GM18508 (cell line): ENCODE results near the gene UVRAG.
"Not testable (repeated sequence)": the region's sequence is repeated elsewhere in the genome, so short reads cannot be mapped to it uniquely, and the experiment has no call there.

ENCODE experiments used
- ATAC-seq: cut with Tn5 transposase; IDR thresholded peaks from one replicate; pipeline ENCODE4 v1.9.1; 2021; ENCODE audit warnings: moderate number of reproducible peaks; ENCODE audit not compliant: insufficient read depth, unreplicated experiment

UVRAG gene

DNA sequence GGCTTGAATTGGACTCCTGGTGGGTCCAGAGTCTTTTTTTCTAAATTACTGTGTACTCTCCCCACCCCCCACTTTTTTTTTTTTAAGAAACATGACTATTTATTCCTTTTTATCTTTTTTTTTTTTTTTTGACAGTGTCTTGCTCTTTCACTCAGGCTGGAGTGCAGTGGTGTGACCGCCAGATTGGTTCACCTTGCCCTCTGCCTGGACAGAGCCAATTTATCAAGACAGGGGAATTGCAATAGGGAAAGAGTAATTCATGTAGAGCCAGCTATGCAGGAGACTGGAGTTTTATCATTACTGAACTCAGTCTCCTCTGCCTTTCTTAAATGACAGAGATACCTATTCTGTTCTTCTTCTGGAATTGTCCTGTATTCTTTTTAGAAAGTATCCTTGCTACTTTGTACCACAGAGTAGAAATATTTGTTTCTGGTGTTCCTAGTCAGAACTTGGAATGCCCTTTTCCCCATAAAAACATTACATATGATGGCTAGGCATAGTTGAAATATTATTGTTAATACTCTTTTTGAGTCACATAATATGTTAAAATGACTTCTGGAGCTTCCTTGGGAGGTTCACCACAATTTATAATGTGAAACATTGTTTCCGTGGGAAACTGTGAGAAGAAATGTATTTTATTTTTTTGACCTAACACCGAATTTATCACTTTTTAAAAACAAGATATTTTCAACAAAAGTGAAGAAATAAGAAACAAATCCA is 95.6 kb downstream of the UVRAG start:
- ATAC-seq: no peak

DNA sequence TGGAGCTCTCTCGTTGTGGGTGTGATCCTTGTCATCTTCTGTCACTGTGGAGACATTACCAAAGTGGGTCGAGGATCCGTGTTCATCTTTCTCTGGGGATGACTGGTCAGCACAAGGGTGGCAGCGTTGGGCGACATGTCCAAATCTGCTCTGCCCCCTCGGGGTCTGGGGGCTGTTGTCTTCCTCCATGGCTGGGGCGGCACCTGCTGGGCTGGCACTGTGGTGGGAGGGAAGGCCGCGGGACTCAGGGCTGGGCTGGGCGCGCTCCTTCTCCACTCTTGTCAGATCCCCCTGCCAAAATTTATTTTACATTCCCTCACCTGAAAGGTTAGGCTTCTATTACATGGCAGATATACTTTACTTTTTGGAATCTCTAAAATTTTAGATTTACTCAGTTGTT is 96.4 kb downstream of the UVRAG start:
- ATAC-seq: no peak

DNA sequence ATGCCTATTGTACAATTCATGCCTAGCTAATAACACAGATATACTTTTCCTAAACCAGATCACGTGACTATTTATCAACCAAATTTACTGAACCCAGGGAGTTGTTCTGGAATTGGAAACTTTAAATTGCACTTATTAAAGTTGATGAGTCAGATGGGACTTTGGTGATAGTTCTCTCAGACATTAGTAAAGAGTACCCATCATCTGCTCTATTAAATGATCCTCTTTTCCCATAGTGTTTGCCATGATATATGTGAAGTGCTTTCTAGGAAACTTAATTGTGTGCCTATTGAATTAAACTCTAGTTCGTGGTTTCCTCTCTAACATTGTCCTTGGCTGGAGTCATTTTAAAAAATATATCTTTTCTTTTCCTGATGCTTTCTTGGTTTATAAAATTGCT is 99.0 kb downstream of the UVRAG start:
- no peak for ATAC-seq

DNA sequence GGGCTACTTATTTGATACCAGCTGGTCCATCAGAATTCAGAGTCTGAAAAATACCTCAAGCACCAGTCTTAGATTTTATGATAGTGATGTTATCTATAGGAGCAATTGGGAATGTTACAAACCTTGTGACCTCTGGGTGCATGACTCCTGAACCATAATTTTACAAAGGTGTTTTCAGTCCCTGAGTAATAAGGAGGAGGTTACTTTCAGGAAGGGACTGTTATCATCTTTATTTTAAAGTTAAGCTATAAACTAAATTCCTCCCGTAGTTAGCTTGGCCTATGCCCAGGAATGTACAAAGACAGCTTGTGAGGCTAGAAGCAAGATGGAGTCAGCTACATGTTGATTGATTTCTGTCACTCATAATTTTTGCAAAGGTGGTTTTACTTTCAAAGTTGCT is 101.9 kb downstream of the UVRAG start:
- ATAC-seq: no peak

DNA sequence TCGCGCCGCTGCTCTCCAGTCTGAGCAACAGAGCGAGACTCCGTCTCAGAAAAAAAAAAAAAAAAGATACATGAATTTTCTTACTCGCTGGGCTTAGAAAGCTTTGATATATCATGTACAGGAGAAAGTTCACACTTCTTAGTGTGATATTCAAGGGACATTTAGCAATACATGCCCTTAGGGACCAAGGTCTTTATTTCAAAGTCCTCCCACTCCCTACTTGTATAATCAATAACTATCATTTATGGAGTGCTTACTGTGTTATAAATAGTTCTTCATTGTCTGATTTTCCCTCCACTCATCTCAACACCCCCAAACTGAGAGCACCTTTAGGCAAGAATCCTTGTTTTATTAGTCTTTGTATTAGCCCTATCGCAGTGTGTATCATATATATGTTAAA is 103.3 kb downstream of the UVRAG start:
- no peak for ATAC-seq

DNA sequence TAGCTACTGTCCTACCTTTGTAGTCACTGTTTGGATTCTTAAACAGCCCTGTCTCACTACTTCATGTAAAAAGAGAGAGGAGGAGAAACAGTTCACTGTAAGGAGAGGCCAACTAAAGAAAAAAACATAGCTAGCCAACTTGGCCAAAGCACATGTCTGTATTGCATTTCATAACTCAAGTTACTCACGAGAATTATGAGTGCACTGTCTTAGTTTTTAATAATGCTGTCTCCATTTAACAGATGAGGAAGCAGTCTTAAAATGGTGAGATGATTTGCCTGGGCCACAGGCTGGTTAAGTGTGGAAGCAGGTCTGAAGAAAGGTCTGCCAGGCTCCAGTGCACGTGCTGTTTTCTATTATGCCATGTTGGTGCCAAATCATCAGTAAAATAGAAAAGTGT is 104.5 kb downstream of the UVRAG start:
- no peak for ATAC-seq

DNA sequence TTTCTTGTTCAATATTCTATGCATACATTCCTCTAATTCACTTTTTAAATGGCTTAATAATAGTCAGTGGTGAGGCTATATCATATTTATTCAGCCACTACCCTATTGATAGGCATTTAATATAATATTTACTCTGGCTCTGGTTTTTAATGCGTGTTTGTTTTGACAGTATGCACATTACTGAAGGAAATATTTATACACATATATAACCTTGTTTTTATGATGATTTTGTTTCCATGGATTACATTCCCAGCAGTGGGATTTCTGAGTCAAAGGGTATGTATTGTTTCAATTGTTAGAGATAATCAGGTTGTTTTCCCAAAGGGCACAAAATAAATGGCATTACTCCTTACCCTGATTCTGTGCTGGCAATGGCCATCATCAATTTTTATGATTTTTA is 105.8 kb downstream of the UVRAG start:
- no peak for ATAC-seq

DNA sequence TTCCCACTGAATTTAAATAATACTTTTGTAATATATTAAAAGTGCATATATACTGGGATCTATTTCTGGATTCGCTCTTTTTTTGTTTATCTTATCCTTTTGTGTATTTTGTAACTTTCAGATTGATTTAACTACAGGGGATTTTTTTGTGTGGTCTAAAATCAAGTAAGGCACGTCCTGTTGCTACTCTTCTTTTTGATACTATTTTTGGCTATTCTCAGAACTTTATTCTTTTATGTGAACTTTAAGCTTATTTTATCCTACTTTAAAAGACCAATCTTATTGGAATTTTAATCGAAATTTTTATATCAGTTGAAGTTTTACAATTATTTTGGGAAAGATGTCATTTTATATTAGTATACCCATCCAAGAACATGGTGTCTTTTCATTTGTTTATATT is 106.8 kb downstream of the UVRAG start:
- no peak for ATAC-seq

DNA sequence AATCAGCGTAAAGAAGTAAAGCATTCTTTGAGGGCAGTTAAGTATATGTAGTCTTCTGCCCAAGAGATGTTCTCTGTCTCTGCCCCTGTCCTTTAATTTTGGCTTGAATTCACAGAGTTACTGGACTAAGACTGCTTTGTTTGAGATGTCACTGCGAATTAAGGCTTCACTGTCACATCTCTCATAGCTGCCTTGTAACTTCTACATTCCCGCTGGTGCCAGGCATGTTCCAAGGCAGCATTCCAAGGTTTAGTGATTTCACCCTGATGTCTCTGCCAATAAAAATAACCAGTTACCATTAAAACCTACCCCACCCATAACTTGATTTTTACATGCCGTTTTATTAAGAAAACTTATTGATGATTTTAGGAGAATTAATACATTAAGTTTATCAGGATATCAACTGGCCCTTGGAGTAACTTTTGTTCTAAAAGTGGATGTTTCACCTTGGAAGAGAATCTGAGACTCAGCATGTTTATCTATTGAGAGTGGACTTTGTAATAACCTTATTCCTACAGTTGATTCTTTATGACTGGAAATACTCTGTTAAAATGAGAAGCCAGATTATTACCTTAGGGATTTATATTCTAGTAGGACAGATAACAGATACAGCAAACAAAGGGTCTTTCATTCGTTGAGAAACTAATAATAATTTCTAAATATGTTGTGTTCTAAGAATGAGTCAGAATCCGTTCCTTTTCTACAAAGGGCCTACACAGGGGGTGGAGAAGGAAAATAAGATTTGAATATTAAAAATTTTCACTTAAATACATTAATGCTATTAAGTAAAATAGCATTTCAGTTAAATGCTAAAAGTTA is 110.2 kb downstream of the UVRAG start:
- no peak for ATAC-seq

DNA sequence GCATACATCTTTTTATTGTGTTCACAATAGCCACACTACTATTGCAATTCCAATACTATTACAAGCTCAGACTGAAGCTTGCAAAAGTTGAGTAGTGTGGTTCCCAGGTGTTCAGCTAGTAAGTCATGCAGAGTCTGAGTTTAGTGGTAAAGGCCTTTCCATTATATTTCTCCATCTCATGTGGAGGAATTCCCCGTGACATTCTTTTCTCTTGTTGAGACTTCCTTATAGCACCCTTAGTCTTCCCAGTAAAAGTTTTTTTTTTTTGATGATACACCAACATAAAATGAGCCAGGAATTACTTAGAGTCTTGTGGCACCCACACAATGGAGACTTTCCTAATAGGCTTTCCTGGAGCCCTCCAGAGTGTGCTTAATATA is 110.8 kb downstream of the UVRAG start:
- ATAC-seq: no peak

DNA sequence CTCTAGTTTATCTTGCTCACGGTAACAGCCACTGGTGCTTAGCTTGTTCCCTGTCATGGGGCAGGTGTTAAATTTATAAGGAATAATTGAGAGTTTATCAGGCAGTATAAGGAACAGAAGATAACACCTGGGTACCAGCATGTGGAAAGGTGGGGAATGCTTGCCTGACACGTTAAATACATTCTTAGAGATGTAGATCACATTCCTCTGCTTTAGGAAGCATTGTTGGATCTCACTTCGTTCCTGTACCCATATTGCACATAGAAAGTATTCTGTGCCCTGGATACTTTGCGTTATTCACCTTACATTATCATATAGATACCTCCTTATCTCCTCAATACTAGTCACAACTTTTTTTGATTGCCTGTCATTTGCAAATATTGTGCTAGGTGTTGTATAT is 114.7 kb downstream of the UVRAG start:
- no peak for ATAC-seq

DNA sequence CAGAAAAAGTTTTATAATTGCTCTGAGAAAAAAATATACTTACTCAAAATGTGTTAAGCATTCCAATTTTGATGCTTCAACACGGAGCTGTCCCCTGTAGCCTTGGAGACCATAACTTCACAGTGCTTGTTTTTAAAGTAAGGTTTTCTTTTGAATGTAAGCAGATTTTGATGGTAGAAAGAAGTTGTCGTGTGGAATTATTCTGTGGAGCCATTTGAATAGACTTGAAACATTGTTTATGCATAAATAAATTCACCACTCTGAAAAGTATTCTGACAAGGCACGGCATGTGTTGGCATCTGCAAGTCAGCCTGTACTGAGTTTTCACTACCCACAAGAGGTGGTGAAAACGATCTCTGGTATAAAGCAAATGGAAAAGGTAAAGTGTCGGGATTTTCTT is 115.5 kb downstream of the UVRAG start:
- no peak for ATAC-seq

DNA sequence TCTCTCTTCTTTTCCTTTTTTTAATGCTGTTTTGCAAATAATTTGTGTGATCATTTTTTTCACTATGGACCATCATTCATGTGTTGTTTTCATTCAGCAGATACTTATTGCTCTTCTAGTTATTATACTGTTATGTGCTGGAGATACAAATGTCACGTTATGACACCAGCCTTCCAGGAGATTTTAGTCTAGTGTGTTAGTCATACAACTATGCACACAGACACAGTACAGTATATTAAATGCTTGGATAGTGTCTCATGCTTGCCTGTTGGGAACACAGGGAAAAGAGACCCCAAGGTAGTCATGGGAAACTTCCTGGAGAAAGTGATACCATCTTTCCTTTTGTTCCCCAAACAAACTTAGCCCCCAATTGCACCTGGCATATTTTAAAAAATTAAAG is 116.1 kb downstream of the UVRAG start:
- no peak for ATAC-seq

DNA sequence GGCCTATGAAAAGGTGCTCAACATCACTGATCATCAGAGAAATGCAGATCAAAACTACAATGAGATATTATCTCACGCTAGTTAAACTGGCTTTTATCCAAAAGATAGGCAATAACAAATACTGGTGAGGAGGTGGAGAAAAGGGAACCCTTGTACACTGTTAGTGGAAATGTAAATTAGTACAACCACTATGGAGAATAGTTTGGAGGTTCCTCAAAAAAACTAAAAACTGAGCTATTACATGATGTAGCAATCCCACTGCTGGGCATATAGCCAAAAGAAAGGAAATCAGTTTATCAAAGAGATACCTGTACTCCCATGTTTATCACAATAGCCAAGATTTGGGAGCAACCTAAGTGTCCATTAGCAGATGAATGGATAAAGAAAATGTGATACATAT is 118.7 kb downstream of the UVRAG start:
- ATAC-seq: not testable (repeated sequence)

DNA sequence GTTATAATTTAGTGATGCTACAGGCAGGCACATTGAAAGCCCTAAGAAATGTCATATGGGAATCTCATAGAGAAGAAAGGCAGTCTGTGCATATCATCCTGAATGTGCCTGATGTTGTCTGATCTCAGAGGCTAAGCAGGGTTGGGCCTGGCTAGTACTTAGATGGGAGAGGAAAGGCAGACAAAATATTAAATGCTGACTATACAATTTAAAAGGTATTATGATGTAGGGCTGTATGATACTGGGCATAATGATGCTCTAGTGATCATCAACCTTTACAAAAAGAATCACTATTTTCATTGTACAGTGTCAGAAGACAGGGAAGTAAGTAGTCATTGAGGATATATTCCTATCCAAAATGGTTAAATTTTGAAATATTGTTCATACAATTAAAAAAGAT is 119.8 kb downstream of the UVRAG start:
- no peak for ATAC-seq

DNA sequence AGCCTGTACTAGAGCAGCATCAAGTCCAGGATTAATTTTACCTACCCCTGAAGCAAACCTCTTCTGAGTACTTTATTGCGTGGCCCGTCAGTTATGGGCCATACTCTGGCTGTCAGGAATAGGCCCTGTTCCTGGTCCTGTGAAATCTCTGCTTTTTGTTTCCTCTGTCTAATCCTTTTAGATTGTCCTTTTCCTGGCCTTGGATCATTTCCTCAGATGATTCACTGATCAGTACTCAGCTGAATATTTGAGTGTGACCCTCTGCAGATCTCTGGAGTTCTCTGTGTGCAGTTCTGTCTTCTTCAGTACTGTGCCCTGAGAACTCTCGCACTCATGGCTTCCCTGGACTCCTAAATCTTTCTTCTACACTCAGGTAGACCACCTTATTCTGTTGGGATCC is 123.5 kb downstream of the UVRAG start:
- no peak for ATAC-seq

DNA sequence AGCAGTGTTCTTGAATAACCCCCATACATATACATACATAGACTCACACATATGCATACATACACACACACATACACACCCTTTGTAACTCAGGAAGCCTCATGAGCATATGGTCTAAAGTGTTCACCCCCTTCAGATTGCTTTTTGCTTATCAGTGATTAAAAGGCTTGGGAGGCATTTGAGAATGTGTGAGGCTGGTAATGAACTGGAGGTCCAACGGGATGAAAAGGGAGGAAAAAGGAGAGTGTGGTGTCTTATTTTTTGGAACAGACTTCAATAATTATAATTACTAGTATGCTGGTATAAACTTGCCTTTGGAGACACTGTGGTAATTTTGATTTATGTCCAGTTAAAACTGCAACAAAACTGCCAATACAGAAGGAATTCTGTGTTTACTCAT is 124.5 kb downstream of the UVRAG start:
- ATAC-seq: no peak

DNA sequence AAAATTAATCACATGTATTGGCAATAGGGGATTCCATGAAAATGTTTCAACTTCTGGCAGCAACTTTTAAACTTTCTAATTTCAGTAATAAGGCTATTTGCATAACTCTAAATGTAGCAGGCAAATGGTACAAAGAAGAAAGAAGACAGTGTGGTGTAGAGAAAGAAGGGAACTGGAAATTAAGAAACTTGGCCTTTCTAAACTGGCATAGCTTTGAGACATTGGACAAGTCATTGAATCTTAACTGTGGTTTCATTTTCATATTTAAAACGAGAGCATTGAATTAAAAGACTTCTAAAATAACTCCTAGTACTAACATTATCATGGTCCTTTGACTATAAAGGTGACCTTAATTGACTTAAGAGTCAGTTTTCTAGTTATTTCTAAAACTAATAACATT is 125.0 kb downstream of the UVRAG start:
- ATAC-seq: no peak

DNA sequence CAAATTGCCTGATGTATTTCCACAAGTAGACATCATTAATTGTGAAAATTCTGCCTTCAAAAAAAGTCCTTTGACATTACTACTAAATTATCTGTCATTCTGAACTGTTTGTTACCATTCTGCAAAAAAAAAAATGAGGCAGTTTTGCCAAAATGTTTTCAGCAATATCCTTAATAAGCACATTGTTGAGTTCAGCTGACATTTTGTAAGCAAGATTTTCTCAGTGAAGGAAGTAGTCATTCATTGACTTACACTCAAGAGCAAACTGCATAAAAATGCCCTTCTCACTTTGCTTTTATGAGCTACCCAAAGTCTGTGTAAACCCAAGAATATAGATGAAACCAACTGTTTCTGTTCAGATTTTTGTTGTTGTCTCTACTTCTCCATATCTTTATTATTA is 125.9 kb downstream of the UVRAG start:
- no peak for ATAC-seq

DNA sequence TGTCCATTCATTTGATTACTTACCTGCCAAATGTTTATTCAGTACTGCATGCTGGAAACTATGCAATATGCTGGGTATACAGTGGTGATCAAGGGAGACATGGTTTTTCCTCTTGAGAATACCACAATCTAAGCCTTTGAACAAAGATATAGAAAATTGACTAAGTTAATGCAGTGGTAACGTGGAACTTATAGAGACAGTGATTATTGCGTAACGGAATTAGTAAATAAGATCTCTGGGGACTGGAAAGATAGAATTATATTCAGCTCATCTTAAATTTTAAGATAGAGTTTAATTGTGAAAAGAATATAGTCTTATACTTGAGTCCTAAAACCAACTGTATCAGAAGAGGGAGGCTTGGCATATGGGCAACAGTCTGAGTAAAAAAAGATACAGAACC is 129.5 kb downstream of the UVRAG start:
- ATAC-seq: no peak

DNA sequence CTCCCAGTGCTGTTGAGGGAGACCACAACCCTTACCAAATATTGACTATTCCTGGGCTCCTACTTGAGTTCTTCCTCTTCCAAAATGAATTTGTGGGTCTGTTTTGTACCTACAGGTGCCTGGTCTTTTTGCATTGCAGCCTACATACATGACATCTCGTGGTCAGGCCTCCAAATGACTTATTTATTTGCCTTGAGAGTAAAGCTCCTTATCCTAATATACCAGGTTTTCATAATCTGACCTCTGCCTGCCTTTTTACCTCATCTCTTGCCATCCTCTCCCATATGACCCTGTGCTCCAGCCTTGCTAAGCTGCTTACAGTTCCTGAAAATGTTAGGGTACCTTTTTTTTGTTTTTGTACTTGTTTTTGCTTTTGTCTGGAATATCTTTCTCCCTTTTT is 130.4 kb downstream of the UVRAG start:
- ATAC-seq: no peak

DNA sequence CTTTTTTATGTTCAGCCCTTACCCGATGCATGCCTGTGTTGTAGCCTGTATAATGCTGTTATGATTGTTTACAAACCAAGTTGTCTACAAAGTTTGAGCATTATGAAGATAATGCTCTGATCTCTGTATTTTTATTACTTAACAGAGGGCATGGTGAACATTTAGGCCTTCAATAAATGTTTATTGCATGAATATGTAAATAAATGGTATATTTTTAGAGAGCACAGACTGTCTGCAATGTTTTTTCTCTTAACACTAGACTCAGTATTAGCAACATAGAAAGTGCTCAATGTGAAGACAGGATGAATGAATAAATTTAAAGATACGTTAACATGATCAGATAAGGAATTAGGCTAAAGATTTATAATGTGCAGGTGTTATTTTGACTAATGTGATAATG is 130.9 kb downstream of the UVRAG start:
- ATAC-seq: no peak
